Measurements from ENCODE around the gene MRPL55. TPM values are rescaled to one million over a fixed set of nuclear protein-coding genes. Genes with fewer than 3 reads are reported as not detected.

Gene MRPL55
- total and polyA plus RNA-seq, 2 of the 4 experiments (the other 2 are of a cell fraction) = 48.9 to 95.4 TPM

GRCh38 chr1:228142155-228142691 is 33.1 kb upstream of the MRPL55 start:
- Histone ChIP-seq H4K8ac (ENCODE audit: low read depth in 2 of 2, low read length in 2 of 2) (no peak overlapping the region), H2AK9ac (replicated peaks; ENCODE audit: low read depth, low read length, poor library complexity) (peak overlapping the region; percentile 56), H3K56ac (ENCODE audit: extremely low read depth, insufficient read depth, low read length) (no peak overlapping the region), H4K20me1 (ENCODE audit: insufficient read depth, low read length) (peaks cover 67% of the 10 kb centered on the region), H3K27me3 (ENCODE audit: control insufficient read depth, insufficient read depth, low read length) (no peaks in the 10 kb centered on the region; the same call in 1 of the 2 replicates), H3K18ac (ENCODE audit: low read depth, low read length) (no peak overlapping the region), H2BK5ac (ENCODE audit: low read depth, low read length, poor library complexity, severe bottlenecking) (no peak overlapping the region), H2AFZ (replicated peaks; ENCODE audit: low read length, poor library complexity) (peak overlapping the region; percentile 14), H3K4me3 (ENCODE audit: insufficient read depth, low read depth, low read length) (no peak overlapping the region), H2BK15ac (ENCODE audit: low read depth, low read length) (no peak overlapping the region), H3K79me1 (ENCODE audit: low read depth in 1 of 2, low read length in 2 of 2) (peaks cover 0 to 55% of the 10 kb centered on the region in 2 experiments; a peak in 2 of 4 replicates), H3K9ac (ENCODE audit: low read depth, low read length) (no peak overlapping the region), H4K91ac (ENCODE audit: insufficient read depth, low read depth, low read length) (no peak overlapping the region), H3K4ac (ENCODE audit: low read depth, low read length) (no peak overlapping the region), H3K27ac (ENCODE audit: insufficient read depth, low read length) (peak overlapping the region; percentile 28; the same call in 1 of the 2 replicates), H3K4me1 (ENCODE audit: control insufficient read depth, insufficient read depth, low read length) (peaks cover 19% of the 10 kb centered on the region), H3K4me2 (ENCODE audit: low read depth, low read length) (peak overlapping the region; percentile 93; the same call in 1 of the 2 replicates), H3K9me3 (ENCODE audit: control insufficient read depth, insufficient read depth, low read length) (no peaks in the 10 kb centered on the region), H2AK5ac (ENCODE audit: low read depth, low read length) (no peak overlapping the region; the same call in 1 of the 2 replicates), H3K23ac (ENCODE audit: low read depth, low read length) (no peak overlapping the region), H2BK20ac (ENCODE audit: low read depth, low read length) (no peak overlapping the region), H3K9me1 (ENCODE audit: insufficient read depth, low read length) (peaks cover 24% of the 10 kb centered on the region), H4K5ac (ENCODE audit: low read depth, low read length) (no peak overlapping the region), H3K36me3 (ENCODE audit: control insufficient read depth, insufficient read depth, low read length) (peaks cover 11% of the 10 kb centered on the region), H2BK120ac (ENCODE audit: low read depth, low read length) (no peak overlapping the region), H3K14ac (replicated peaks; ENCODE audit: low read depth, low read length) (no peak overlapping the region)
- dilution Hi-C loops (cut with HindIII; ENCODE audit: low sequenced_read_pairs, unreplicated experiment) = no loop called here
- BruUV-seq (replicated peaks) = no TSS peak
- in situ Hi-C loops (cut with MboI; ENCODE audit: low sequenced_read_pairs) = no loop called here
- CTCF ChIA-PET = interaction anchor here (1.3 kb wide), 1 partner anchor 146 kb away, joined by 4 read pairs; no protein-coding TSS in a partner anchor
- intact Hi-C loops (cut with micrococcal nuclease) = loop anchor here (5.0 kb wide), 1 partner anchor 40 kb away; the partner anchor contains the start of gene C1orf35
- POLR2A ChIA-PET (ENCODE audit: unreplicated experiment) = no interaction called here
- no peak for ATAC-seq (ENCODE audit: low read depth)
- no peak for DNase-seq
- TF ChIP-seq CEBPB (IDR thresholded peaks at IDR 0.05; ENCODE audit: low read depth, low read length) (no peak), CHD1 (IDR thresholded peaks at IDR 0.05; ENCODE audit: low read depth, low read length) (no peak), FOS (IDR thresholded peaks at IDR 0.05; ENCODE audit: low read depth, low read length) (no peak), MXI1 (IDR thresholded peaks at IDR 0.05; ENCODE audit: borderline replicate concordance, low read depth, low read length) (no peak), POLR2A (IDR thresholded peaks at IDR 0.05; ENCODE audit: low read depth, low read length) (no peak), CTCF (conservative IDR thresholded peaks at IDR 0.05; ENCODE audit: low read depth, low read length) (no peak), SMC3 (IDR thresholded peaks at IDR 0.05; ENCODE audit: low read depth, low read length) (no peak), BHLHE40 (IDR thresholded peaks at IDR 0.05; ENCODE audit: low read depth, low read length) (no peak), MAFK (IDR thresholded peaks at IDR 0.05; ENCODE audit: low read depth, low read length) (no peak), RFX5 (IDR thresholded peaks at IDR 0.05; ENCODE audit: low read depth, low read length) (no peak), RCOR1 (IDR thresholded peaks at IDR 0.05; ENCODE audit: insufficient replicate concordance, low read length) (no peak), NFE2L2 (IDR thresholded peaks at IDR 0.05; ENCODE audit: low read depth, low read length) (no peak), MAZ (IDR thresholded peaks at IDR 0.05; ENCODE audit: borderline replicate concordance, low read depth, low read length) (no peak), RAD21 (IDR thresholded peaks at IDR 0.05; ENCODE audit: low read length) (no peak)
- TF ChIP-seq, protein P1, sequence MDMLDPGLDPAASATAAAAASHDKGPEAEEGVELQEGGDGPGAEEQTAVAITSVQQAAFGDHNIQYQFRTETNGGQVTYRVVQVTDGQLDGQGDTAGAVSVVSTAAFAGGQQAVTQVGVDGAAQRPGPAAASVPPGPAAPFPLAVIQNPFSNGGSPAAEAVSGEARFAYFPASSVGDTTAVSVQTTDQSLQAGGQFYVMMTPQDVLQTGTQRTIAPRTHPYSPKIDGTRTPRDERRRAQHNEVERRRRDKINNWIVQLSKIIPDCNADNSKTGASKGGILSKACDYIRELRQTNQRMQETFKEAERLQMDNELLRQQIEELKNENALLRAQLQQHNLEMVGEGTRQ (IDR thresholded peaks at IDR 0.05; ENCODE audit: low read depth, low read length) = no peak
- TF ChIP-seq, protein P2, sequence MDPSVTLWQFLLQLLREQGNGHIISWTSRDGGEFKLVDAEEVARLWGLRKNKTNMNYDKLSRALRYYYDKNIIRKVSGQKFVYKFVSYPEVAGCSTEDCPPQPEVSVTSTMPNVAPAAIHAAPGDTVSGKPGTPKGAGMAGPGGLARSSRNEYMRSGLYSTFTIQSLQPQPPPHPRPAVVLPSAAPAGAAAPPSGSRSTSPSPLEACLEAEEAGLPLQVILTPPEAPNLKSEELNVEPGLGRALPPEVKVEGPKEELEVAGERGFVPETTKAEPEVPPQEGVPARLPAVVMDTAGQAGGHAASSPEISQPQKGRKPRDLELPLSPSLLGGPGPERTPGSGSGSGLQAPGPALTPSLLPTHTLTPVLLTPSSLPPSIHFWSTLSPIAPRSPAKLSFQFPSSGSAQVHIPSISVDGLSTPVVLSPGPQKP (IDR thresholded peaks at IDR 0.05; ENCODE audit: borderline replicate concordance, low read depth, low read length) = no peak
- 80% methylated on average over 1 of the region's 16 CpGs; no CpG with 5 or more reads in 1 of the 2 experiments for WGBS, 2 experiments (ENCODE audit: extremely low coverage in 2 of 2, insufficient read length in 1 of 2)
